ENCODE measurements around the gene CCDC78.
"Not testable (repeated sequence)": the region's sequence is repeated elsewhere in the genome, so short reads cannot be mapped to it uniquely, and the experiment has no call there.

The CCDC78 gene

DNA sequence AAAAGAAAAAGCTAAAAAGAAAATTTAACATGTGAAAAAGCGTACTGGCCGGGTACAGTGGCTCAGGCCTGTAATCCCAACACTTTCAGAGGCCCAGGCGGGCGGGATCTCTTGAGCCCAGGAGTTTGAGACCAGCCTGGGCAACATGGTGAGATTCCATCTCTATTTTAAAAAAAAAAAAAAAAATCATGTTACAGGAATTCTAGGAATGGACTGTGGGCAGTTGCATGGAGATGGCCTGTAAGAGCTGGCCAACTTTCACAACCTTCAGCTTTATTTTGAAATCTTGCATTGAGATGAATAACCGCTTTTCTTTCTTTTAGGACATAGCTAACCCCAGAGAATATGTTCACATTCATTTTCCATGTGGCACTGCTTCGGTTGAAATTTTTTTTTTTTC lies 22.8 kb upstream of the CCDC78 start:
- TF ChIP-seq, protein P1, sequence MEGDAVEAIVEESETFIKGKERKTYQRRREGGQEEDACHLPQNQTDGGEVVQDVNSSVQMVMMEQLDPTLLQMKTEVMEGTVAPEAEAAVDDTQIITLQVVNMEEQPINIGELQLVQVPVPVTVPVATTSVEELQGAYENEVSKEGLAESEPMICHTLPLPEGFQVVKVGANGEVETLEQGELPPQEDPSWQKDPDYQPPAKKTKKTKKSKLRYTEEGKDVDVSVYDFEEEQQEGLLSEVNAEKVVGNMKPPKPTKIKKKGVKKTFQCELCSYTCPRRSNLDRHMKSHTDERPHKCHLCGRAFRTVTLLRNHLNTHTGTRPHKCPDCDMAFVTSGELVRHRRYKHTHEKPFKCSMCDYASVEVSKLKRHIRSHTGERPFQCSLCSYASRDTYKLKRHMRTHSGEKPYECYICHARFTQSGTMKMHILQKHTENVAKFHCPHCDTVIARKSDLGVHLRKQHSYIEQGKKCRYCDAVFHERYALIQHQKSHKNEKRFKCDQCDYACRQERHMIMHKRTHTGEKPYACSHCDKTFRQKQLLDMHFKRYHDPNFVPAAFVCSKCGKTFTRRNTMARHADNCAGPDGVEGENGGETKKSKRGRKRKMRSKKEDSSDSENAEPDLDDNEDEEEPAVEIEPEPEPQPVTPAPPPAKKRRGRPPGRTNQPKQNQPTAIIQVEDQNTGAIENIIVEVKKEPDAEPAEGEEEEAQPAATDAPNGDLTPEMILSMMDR (IDR thresholded peaks at IDR 0.05; ENCODE audit: unreplicated experiment in 3 of 3) = no peak
- Mint-ChIP-seq H3K4me3 (no peak overlapping the region), H3K9me3 (no peaks in the 10 kb centered on the region), H3K27ac (no peak overlapping the region), H3K4me1 (no peaks in the 10 kb centered on the region), H3K36me3 (ENCODE audit: low read depth) (no peaks in the 10 kb centered on the region), H3K27me3 (ENCODE audit: low read depth) (peaks cover 28% of the 10 kb centered on the region)

DNA sequence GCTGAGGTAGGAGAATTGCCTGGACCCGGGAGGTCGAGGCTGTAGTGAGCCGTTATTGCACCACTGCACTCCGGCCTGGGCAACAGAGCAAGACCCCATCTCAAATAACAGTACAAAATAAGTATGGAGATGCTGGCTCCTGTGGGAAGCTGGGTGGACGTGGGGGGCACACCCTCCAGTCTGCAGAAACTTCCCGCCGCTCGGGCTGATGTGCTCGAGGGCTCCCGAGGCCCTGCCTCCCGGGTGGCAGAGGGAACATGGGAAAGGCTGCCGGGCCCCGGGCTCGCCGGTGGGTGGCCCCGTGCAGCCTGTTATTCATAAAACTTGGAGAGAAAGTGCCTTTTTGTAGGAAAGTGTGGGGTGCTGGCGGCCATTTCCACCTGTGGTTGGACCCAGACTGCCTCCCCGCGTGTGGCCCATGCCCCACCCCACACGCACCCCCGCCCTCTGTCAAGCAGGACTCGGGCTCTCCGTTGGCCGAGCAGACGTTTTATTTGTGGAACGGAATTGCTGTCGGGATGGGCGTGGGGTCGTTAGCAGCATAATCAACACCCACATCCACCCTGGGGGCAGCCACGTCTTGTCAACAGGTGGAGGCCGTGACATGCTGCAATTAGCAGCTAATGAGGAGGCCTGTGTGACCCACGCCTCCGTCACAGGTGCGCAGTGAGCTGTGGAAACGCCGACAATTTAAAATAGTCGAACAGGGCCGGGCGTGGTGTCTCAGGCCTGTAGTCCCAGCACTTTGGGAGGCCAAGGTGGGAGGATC lies 21.9 kb upstream of the CCDC78 start:
- TF ChIP-seq, protein P1 (IDR thresholded peaks at IDR 0.05; ENCODE audit: unreplicated experiment in 3 of 3) = no peak
- Mint-ChIP-seq H3K27me3 (ENCODE audit: low read depth) (peaks cover 23% of the 10 kb centered on the region), H3K27ac (no peak overlapping the region), H3K9me3 (no peaks in the 10 kb centered on the region), H3K4me1 (no peaks in the 10 kb centered on the region), H3K36me3 (ENCODE audit: low read depth) (no peaks in the 10 kb centered on the region), H3K4me3 (no peak overlapping the region)

DNA sequence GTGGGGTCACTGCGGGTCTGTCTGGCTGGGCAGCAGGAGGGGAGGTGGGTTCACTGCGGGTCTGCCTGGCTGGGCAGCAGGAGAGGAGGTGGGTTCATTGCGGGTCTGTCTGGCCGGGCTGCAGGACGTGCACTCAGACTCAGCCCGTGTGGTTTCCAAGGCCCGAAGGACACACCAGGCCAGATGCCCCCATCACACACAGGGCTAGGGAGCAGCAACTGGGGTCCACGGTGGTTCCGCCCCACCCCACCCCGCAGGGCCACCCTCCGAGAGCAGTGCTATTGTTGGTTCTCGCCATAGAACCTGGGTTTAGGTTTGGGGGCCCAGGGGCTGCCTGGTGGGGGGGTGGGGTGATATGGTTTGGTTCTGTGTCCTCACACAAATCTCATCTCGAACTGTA lies 20.4 kb upstream of the CCDC78 start:
- H3K4me1 Mint-ChIP-seq = no peaks in the 10 kb centered on the region
- no peak overlapping the region for H3K4me3 Mint-ChIP-seq
- no peaks in the 10 kb centered on the region for H3K9me3 Mint-ChIP-seq
- H3K27ac Mint-ChIP-seq = no peak overlapping the region
- H3K27me3 Mint-ChIP-seq (ENCODE audit: low read depth) = peaks cover 8% of the 10 kb centered on the region
- no peaks in the 10 kb centered on the region for H3K36me3 Mint-ChIP-seq (ENCODE audit: low read depth)
- TF ChIP-seq, protein P1 (IDR thresholded peaks at IDR 0.05; ENCODE audit: unreplicated experiment in 3 of 3) = no peak

DNA sequence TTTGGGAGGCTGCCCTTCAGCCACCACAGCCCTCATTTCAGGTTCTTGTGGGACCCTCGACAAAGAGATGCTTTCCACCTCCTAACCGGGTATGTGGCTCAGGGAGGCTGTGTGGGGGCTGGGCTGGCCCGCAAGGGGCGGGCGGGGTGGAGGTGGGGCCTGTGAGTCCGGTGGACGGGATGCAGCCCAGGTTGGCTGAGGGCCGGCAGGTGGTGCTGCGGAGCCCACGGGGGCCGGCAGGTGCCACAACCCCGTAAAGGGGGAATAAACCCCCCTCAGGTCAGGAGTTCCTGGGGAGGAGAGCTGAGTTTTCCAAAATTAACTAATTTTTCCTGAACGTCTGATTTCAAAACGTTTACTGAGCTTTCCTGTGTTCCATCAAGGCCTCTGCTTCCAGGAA lies 19.5 kb upstream of the CCDC78 start:
- Mint-ChIP-seq H3K27ac (no peak overlapping the region), H3K36me3 (ENCODE audit: low read depth) (no peaks in the 10 kb centered on the region), H3K4me3 (no peak overlapping the region), H3K9me3 (no peaks in the 10 kb centered on the region), H3K27me3 (ENCODE audit: low read depth) (no peaks in the 10 kb centered on the region), H3K4me1 (no peaks in the 10 kb centered on the region)
- TF ChIP-seq, protein P1 (IDR thresholded peaks at IDR 0.05; ENCODE audit: unreplicated experiment in 3 of 3) = peak; percentile 49 to 58 (median 53)

DNA sequence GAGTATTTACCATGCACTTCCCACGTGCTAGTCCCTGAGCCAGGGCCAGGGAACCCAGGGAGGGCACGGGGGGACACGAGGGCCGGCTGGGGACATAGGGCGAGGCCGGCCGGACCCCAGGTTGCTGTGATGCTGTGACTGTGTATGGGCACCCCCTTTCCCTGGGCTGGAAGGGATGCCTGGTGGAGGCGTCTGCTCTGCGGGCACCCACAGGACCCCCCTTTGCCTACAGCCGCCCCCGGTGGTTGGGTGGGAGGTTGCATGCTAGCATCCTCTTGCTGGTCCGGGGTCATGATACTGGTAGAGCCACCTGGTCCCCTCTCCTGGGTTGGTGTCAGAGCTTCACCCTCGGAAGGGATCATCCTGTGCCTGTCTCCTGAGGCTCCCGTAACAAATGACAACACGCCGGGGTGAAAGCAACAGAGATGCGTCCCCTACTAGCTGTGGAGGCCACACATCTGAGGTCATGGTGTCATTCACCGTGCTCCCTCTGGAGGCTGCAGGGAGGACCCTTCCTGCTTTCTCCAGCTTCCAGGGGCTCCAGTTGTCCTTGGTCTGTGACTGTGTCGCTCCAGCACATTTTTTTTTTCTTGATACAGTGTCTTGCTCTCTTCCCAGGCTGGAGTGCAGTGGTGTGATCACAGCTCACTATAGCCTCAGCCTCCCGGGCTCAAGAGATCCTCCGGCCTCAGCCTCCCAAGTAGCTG lies 17.7 kb upstream of the CCDC78 start:
- no peak overlapping the region for H3K27ac Mint-ChIP-seq
- TF ChIP-seq, protein P1 (IDR thresholded peaks at IDR 0.05; ENCODE audit: unreplicated experiment in 3 of 3) = no peak
- peak overlapping the region in 1 of 3 experiments; percentile 36 for H3K4me3 Mint-ChIP-seq
- H3K9me3 Mint-ChIP-seq = no peaks in the 10 kb centered on the region
- no peaks in the 10 kb centered on the region for H3K36me3 Mint-ChIP-seq (ENCODE audit: low read depth)
- no peaks in the 10 kb centered on the region for H3K4me1 Mint-ChIP-seq
- H3K27me3 Mint-ChIP-seq (ENCODE audit: low read depth) = no peaks in the 10 kb centered on the region

DNA sequence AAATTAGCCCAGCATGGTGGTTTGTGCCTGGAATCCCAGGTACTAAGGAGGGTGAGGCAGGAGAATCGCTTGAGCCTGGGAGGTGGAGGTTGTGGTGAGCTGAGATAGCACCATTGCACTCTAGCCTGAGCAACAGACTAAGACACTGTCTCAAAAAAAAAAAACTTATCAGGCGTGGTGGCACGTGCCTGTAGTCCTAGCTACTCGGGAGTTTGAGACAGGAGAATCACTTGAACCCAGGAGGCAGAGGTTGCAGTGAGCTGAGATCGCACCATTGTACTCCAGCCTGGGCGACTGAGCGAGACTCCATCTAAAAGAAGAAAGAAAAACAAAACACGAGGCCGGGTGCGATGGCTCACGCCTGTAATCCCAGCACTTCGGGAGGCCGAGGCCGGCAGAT lies 16.7 kb upstream of the CCDC78 start:
- not testable (repeated sequence) for H3K4me3 Mint-ChIP-seq; H3K36me3 Mint-ChIP-seq (ENCODE audit: low read depth); H3K9me3 Mint-ChIP-seq; H3K27me3 Mint-ChIP-seq (ENCODE audit: low read depth); H3K4me1 Mint-ChIP-seq; H3K27ac Mint-ChIP-seq
